SH-SY5Y (cell line): ENCODE results near the gene RNF215.

ENCODE experiments used
- GATA2 ChIP-seq: IDR thresholded peaks from 2 replicates; pipeline ENCODE4 v1.6.1; 2011; ENCODE audit warnings: mild to moderate bottlenecking, low read depth, low read length
- GATA3 ChIP-seq: IDR thresholded peaks from 2 replicates; pipeline ENCODE4 v1.6.1; 2011; ENCODE audit warnings: low read depth, mild to moderate bottlenecking, low read length, moderate library complexity

- TF ChIP-seq GATA3 (no peak), GATA2 (no peak)
These were observed 13.6 kb downstream of the RNF215 start for GRCh38 chr22:30373331-30374325.
